Measurements from ENCODE around the gene TRIP4.

DNA sequence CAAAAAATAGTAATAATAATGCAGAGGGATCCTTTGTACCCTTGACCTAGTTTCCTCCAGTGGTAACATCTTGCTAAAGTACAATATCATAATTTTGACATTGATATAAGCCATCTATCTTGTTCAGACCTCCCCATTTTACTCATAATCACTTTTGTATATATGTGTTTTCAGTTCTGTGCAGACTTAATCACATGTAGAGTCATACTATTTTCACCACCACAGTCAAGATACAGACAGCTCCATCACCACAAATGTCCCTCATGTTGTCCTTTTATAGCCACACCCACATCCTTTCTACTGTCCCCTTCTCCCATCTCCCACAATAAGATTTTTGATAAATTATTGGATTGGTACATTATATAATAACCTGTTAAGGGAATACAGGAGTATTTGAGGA is 98.2 kb downstream of the TRIP4 start:
- no peak for TF ChIP-seq POLR2A (IDR thresholded peaks at IDR 0.05)
- TF ChIP-seq, protein P1, sequence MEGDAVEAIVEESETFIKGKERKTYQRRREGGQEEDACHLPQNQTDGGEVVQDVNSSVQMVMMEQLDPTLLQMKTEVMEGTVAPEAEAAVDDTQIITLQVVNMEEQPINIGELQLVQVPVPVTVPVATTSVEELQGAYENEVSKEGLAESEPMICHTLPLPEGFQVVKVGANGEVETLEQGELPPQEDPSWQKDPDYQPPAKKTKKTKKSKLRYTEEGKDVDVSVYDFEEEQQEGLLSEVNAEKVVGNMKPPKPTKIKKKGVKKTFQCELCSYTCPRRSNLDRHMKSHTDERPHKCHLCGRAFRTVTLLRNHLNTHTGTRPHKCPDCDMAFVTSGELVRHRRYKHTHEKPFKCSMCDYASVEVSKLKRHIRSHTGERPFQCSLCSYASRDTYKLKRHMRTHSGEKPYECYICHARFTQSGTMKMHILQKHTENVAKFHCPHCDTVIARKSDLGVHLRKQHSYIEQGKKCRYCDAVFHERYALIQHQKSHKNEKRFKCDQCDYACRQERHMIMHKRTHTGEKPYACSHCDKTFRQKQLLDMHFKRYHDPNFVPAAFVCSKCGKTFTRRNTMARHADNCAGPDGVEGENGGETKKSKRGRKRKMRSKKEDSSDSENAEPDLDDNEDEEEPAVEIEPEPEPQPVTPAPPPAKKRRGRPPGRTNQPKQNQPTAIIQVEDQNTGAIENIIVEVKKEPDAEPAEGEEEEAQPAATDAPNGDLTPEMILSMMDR (IDR thresholded peaks at IDR 0.05), result no peak
- TF ChIP-seq EP300 (IDR thresholded peaks at IDR 0.05), result no peak

All from tibial nerve (tissue), 4 donors.